GM21528 (cell line): ENCODE measurements around the gene MRPL39.
A peak's percentile ranks its signal among the peaks of the same experiment; 100 is the strongest.
"Not testable (repeated sequence)": the region's sequence is repeated elsewhere in the genome, so short reads cannot be mapped to it uniquely, and the experiment has no call there.

Experiments used
- ATAC-seq: cut with Tn5 transposase; IDR thresholded peaks from one replicate; pipeline ENCODE4 v1.9.1; 2021; ENCODE audit warnings: mild to moderate bottlenecking, moderate library complexity; ENCODE audit not compliant: unreplicated experiment, low FRiP score

The MRPL39 gene

DNA sequence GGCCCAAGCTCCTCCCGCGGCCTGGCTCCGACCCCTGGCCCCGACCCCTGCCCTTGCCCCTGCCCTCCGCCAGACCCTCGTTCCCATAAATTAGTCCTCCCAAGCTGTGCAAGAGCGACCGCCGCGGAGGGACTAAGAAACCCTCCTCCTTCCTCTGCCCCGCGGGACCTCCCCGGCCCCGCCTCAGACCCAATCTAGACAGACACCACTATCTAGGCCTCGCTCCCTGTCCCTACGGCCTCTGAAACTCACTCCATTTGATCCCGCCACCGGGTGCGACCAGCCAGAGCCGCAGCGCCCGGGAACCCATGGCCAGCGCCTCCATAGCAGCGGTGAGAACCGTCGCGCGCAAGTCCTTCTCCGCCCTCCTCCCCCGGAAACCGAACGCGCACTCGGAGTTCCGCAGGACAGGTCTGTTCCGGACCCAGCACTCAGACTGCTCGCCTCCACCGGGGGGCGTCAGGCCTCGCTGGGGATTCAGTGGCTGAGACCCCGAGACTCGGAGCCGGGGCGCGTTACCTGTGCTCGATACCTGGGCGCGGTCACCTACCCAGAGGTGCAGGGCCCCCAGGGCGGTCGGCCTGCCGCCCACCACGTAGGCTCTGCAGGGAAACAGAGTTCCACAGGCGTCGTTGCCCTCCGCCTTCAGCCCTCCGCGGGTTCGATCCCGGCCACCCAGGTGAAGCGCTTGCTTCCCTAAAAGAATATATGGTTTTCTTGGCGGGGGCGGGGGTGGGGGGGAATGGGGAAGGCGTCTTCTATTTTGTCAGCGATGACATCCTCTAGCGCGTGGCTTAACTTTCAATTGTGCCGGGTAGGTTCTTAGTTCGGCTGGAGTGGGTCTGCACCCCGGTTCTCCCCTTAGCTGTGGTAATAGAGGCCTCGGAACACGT, at the start of gene MRPL39:
Gene MRPL39, minus strand, starts transcription at position 331 of the 893 bp plus-strand sequence. Its CDS starts 6 bp downstream, at position 325.
- ATAC-seq = peak; percentile 94

DNA sequence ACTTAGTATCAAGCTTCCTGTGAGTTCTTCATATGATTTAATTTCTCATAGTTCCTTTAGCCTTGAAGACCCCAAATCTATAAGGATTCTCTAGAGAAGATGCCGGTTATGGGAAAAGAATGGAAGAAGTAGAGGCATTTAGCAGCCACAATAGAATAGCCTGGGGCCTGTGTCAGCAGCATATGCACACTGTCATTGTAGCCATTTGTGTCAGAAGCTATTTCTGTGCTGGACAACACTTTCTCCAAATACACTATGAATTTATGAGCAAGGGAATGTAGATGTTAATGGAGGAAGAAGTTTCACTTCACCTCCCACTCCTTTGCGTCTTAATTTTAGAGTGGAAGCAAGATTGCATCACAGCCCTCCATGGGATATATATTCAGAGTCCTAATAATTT, 49.1 kb upstream of the MRPL39 start:
- no peak for ATAC-seq

DNA sequence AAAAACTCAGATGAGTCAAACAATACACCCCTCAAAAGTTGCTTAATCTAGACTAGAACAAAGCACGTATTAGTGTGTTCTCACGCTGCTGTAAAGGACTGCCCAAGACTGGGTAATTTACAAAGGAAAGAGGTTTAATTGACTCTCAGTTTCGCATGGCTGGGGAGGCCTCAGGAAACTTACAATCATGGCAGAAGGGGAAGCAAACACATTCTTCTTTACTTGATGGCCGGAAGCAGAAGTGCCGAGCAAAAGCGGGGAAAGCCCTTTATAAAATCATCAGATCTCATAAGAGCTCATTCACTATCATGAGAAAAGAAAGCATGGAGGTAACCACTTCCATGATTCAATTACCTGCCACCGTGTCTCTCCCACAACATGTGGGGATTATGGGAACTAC, 41.9 kb upstream of the MRPL39 start:
- ATAC-seq = no peak

DNA sequence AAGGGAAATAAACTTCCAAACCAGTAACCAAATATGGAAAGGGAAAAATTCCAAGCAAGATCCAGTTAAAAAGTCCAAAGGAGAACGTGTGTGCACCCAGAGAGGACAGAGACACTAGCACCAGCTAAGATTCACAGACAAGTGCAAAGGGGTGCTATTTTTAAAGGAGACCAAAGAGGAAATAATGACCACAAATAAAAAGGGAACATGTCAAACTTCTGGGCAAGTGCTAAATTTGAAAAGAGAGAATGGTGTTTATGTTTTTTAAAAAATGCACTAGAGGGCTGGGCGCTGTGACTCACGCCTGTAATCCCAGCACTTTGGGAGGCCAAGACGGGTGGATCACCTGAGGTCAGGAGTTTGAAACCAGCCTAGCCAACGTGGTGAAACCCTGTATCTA, 40.4 kb upstream of the MRPL39 start:
- no peak for ATAC-seq

DNA sequence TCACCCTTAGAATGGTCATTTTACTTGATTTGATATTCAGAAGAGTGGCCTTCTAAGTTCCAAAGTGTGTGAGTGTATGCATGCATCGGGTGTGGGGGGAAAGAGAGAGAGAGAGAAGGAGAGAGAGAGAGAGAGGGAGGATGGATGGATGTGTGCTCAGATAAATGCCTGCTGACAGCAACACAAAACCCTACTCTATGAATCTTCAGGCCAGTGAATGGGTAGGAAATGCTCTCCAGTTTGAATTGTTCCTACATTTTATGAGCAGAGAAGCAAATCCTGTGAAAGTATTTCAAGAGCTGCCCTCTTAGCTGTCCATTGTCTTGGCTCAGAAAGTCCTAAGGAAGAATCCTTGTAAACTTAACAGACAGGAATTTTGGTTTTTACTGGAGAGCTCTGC, 39.2 kb upstream of the MRPL39 start:
- no peak for ATAC-seq

DNA sequence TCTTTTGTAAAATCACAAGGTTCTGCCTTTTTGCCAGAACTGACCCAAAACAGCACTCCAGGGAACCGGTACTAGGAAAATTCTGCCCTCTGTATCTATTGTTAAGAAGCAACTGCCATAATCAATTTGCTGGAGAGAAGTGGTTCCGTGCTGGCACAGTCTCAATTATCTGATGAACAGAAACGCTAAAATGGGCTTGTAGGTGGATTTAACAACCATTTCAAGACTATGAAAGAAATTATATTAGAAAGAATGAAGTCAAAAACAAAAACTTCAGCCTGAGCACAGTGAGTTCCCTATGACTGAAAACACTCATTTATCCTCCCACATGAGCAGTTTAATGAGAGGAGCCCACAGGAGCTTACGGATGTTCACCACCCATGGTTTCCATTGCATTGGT, 36.2 kb upstream of the MRPL39 start:
- ATAC-seq = no peak

DNA sequence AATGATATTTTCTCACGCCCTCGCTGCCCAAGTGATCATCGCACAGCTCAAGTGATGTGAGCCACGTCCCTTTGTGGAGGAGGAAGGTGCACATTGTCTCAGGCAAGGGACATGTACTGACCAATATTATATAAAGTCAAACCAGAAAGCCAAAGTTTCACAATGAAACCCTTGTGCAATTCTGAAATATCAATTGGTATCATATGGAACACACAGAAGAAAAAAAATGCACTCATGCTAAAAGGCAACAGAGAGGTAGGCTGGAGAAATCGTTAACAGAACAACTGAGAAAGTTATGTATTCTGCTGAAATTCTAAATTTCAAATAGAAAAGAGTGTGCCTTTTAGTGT, 33.6 kb upstream of the MRPL39 start:
- no peak for ATAC-seq

DNA sequence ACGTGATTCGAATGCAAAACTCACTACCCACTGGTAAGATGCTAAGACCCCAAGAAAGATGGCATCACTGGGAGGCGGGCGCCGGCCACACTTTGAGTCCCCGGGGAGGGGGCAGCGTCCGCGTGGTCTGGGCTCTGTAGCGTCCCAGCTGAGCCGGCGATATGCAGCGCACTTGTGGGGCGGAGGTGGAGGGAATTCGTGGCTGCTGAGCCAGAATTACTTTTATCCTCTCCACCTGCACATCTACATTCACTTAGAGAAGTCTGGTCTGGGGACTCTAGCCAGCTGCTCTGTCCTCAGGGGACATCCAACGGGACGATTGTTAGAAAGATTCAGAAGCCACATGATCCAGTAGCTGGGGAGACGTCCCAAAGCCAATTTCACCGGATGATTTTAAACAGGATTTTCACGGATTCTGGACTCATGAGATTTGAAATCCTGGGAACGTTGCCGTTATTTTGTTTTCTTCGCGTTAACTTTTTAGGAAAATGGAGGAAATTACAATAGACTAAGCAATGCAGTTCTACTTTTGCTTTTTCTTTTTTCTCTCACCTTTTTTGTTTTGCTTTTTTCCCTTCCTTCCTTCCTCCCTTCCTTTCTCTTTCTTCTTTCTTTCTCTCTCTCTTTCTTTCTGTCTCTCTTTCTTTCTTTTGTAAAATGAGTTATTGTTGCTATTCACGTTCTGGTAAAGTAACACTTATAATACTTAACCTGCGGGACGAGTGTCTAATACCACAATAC, 33.1 kb upstream of the MRPL39 start:
- peak; percentile 30 for ATAC-seq

DNA sequence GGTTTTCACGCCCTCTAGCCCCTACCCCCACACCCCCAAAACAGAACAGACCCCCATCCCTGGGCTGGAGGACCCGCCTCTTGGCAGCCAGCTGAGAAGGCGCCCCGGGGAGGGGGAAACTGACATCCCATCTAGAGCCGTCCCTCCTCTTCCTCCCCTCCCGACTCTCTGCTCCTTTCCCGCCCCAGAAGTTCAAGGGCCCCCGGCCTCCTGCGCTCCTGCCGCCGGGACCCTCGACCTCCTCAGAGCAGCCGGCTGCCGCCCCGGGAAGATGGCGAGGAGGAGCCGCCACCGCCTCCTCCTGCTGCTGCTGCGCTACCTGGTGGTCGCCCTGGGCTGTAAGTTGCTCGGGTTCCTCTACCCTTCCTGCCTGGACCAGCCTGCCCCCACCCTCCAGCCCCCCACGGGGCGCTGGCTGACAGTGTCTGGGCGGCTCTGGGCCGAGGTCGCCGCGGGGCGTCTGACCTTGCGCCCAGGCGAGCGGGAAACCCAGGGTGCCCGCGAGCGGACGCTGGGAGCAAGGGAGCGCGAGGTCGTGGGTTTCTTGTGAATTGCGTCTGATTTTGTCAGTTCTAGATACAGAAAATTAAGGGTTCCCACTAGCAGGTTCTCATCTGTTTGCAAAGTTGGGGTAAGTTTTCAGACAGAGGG, 32.4 kb upstream of the MRPL39 start:
- ATAC-seq = peak; percentile 70

DNA sequence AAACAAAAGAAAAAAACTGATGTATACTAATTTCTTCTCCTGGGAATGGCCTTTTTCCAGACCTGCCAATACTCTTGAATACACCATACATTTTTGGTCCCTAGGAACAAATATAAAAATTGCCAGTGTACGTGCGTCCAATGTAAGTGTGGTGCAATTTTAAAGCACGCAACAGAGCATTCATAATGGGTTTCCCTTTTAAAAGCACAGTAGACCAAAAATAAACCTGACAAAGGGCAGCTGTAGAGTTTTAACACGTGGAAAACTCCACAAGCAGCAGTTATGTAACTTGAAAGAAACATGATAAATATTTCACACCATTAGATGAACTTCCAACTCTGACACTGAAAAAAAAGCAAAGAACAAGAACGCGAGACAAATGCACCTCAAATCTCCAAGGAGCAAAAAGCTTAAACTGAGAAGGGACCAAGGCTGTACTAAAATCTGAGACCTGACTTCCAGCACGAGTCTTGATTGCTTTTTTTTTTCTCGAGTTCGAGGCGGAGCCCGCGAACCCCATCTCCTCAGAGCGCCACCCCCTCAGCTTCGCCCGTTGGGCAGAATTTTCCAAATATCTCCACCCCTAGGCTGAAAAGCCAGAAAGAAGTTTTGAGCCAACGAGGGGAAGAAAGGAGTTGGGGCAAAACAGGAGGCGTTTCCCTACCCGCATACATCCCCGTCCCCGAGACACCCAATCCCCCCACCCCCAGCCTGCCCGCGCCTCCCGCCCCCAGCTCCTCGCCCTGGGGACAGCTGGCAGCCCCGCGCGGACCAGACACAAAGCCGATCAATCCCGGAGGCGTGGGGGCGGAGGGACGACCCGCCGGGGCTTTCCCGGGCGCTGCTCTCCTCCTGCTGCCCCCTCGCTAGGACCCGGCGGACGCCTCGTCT, 31.6 kb upstream of the MRPL39 start, which contains the start of gene JAM2:
Gene JAM2, plus strand, starts transcription at position 599 of the 891 bp plus-strand sequence. CDS start 564 bp downstream, outside the sequence.
- peak; percentile 58 for ATAC-seq

DNA sequence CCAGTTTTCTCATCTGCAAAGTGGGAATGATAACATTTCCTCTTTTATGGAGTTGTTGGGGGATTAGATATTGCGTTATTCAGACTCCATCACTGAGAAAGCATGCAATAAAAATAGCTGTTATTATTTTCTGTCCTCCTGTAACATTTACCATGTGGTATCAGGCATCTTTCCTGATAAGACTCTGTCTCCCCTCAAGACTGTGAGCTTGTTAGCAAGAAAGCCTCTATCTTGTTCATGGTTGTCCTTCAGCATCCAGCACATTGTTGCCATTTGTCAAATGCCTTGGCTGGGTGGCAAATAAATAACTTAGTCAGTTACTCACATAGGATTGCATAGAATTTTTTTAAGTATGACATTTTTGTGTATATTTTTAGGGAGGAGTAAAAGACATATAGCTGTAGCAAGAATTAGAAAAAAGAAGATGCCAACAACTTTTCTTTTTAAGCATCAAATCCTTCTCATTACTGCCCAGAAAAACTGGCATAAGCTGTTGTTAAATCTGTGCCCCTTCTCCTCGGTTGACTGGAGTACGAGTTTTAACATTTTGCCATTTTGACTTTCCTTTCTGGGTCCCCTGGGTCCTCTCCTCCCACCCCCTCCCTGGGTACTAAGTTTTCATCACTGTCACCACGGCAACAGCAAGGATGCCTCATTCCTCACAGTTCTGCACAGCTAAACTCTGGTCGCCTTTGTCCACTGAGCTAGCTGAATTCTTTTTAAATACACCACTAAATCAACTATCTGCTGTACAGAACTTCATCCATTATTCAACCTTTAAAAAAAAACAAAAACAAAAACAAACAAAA, 30.8 kb upstream of the MRPL39 start:
- ATAC-seq = no peak

DNA sequence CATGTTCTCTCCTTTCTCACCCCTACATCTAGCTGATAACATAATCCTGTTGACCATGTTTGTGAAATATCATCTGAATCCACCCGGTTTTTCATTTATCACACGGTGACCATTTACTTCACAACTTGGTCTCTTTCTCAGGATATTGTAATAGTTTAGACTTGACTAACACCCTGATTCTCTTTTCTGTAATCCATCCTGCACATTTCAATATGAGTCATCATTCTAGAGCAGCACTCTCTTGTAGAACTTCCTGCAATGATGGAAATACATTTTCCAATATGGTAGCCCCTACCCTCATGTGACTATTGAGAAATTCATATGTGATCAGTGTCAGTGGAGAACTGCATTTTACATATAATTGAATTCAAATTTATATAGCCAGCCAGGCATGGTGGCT, 29.4 kb upstream of the MRPL39 start:
- no peak for ATAC-seq

DNA sequence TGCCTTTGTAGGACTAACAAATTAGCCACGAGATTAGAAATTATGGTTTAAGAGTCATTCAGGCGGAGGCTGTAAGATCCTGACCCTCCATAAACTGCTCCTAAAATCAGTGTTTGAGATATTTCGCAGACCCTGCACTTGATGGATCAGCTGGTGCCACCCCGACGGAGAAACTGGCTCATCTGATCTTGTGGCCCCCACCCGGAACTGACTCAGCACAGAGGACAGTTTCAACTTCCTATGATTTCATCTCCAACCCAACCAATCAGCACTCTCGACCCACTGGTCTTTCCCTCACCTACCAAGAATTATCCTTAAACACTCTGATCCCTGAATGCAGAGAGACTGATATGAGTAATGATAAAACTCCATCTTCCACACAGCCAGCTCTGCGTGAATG, 28.0 kb upstream of the MRPL39 start:
- ATAC-seq = no peak

DNA sequence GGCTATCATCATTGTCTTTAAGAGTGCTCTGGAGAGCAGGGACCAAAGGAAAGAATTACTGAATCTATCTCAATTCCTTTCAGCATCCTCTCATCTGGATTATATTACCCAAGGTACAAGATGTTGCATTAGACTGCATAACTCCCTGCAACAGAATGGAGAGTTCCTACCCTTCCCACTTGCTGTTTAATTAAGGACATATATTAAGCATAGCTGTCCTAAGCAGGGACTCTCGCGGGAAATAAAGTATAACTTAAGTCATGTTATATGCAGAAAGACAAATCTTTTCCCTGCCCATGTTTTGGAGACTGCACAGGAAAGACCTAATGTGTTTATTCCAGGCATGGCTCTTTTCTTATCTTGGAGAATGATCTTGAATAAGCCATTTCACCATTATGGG, 25.0 kb upstream of the MRPL39 start:
- ATAC-seq = no peak

DNA sequence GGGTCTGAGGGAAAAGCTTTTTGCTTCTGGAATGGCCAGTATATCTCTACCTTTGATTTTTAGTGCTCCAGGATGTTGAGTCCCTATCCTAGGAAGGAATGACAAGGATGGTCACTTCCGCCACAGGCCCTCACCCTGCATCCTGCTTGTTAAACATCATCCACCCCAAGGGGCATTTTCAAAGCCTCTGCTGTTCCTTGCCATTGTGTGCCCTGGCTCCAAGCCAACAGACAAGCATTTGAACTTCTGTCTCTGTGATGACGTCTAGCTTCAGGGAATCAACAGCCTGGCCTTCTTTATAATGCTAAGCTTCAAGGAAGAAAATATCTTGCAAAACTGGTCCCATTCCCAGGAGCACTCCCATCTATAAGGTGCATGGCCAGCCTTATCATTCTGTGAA, 19.5 kb upstream of the MRPL39 start:
- ATAC-seq = no peak

DNA sequence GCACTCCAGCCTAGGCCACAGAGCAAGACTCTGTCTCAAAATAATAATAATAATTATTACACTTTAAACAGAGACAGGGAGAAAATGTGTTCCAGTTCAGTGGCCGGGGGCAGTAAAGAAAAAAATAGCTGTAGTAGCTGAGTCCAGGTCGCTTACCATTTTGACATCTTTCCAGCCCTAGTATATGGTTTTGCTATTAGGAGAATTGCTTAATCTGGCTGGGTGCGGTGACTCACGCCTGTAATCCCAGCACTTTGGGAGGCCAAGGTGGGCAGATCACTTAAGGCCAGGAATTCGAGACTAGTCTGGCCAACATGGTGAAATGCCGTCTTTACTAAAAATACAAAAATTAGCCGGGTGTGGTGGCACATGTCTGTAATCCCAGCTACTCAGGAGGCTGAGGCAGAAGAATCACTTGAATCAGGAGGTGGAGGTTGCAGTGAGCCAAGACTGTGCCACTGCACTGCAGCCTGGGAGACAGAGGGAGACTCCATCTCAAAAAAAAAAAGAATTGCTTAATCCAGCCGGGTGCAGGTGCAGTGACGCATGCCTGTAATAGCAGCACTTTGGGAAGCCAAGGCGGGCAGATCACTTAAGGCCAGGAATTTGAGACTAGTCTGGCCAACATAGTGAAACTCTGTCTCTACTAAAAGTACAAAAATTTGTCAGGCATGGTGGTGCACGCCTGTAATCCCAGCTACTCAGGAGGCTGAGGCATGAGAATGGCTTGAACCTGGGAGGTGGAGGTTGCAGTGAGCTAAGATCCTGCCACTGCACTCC, 18.7 kb upstream of the MRPL39 start:
- ATAC-seq = not testable (repeated sequence)

DNA sequence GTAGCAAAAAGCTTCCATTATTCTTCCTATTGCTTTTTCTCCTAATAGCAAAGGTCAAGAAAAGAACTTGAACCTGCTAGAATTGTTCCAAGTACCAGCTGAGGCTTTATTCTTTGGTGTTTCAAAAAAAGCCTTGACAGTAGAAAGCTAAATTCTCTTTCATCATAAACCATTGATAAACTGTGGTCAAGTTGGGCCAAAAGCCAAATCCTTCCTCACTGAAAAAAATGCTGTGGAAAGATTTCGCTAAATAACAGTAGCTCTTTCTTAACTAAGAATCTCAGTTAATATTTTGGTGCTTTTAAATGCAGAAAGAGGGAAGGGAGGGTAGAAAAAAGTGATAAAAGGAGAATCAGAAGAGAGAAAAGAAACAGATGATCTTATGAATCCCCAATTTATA, 17.8 kb upstream of the MRPL39 start:
- ATAC-seq = no peak

DNA sequence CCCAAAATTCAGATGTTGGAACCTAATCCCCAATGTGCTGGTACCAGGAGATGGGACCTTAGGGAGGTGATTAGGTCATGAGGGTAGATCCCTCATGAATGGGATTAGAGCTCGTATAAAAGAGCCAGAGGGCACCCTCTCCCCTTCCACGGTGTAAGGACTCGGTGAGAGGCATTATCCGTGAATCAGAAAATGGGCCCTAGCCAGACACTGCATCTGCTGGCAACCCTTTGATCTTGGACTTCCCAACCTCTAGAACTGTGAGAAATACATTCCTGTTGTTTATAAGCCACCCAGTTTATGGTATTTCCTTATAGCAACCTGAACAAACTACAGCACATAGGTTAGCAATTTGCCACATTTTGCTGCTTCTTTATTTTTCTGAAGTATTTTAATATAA, 17.2 kb upstream of the MRPL39 start:
- ATAC-seq = no peak

DNA sequence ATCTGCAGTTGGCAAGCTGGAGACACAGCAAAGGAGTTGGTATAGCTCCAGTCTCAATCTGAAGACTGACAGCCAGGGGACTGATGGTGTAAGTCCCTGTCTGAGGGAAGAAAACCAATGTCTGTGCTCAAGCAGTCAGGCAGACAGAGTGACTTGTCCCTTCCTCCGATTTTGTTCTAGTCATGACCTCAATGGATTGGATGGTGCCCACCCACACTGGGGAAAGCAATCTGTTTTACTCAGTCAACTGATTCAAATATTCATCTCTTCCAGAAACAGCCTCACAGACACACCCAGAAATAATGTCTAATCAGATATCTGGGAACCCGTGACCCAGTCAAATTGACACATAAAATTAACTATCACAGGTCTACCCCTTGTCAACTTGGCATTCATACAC, 11.9 kb upstream of the MRPL39 start:
- no peak for ATAC-seq
